ENCODE measurements around the gene CMIP. TPM values are rescaled to one million over a fixed set of nuclear protein-coding genes. Genes with fewer than 3 reads are reported as not detected.

The CMIP gene
- polyA plus RNA-seq, 1 experiment, result 2.7 TPM

GRCh38 chr16:81707411-81708265 lies 263.0 kb downstream of the CMIP start:
- H3K4me3 ChIP-seq (ENCODE audit: low read depth, low read length), result no peak overlapping the region
- DNase-seq (ENCODE audit: low read depth, low spot score), result no peak
- POLR2A ChIA-PET, result no interaction called here
- TF ChIP-seq CTCF (IDR thresholded peaks at IDR 0.05; ENCODE audit: low read depth, low read length), result no peak
- CTCF ChIA-PET, result interaction anchor here (1.0 to 1.4 kb wide), 2 partner anchors 10 to 11 kb away, joined by 3 to 5 read pairs; no protein-coding TSS in a partner anchor
- H3K27me3 ChIP-seq (ENCODE audit: control insufficient read depth, insufficient read depth, low read length), result peaks cover 4% of the 10 kb centered on the region
- no peak overlapping the region for H3K27ac ChIP-seq (ENCODE audit: low read depth, low read length)
- H3K9me3 ChIP-seq (ENCODE audit: control insufficient read depth, insufficient read depth, low read length), result no peaks in the 10 kb centered on the region; the same call in 1 of the 2 replicates

GRCh38 chr16:81708266-81709015 lies 263.8 kb downstream of the CMIP start:
- DNase-seq (ENCODE audit: low read depth, low spot score), result no peak
- H3K27me3 ChIP-seq (ENCODE audit: control insufficient read depth, insufficient read depth, low read length), result peaks cover 6% of the 10 kb centered on the region
- TF ChIP-seq CTCF (IDR thresholded peaks at IDR 0.05; ENCODE audit: low read depth, low read length), result no peak
- POLR2A ChIA-PET, result no interaction called here
- H3K4me3 ChIP-seq (ENCODE audit: low read depth, low read length), result no peak overlapping the region
- H3K27ac ChIP-seq (ENCODE audit: low read depth, low read length), result no peak overlapping the region
- peaks cover 2% of the 10 kb centered on the region; the same call in 1 of the 2 replicates for H3K9me3 ChIP-seq (ENCODE audit: control insufficient read depth, insufficient read depth, low read length)
- CTCF ChIA-PET, result no interaction called here

GRCh38 chr16:81709016-81709900 lies 264.6 kb downstream of the CMIP start:
- no peak overlapping the region for H3K4me3 ChIP-seq (ENCODE audit: low read depth, low read length)
- ChIA-PET POLR2A (no interaction called here), CTCF (no interaction called here)
- DNase-seq (ENCODE audit: low read depth, low spot score), result no peak
- H3K27me3 ChIP-seq (ENCODE audit: control insufficient read depth, insufficient read depth, low read length), result peaks cover 11% of the 10 kb centered on the region
- peaks cover 5% of the 10 kb centered on the region; the same call in 1 of the 2 replicates for H3K9me3 ChIP-seq (ENCODE audit: control insufficient read depth, insufficient read depth, low read length)
- no peak overlapping the region for H3K27ac ChIP-seq (ENCODE audit: low read depth, low read length)
- no peak for TF ChIP-seq CTCF (IDR thresholded peaks at IDR 0.05; ENCODE audit: low read depth, low read length)

- CTCF ChIA-PET, result no interaction called here
- Histone ChIP-seq H3K27ac (ENCODE audit: low read depth, low read length) (no peak overlapping the region), H3K27me3 (ENCODE audit: control insufficient read depth, insufficient read depth, low read length) (peaks cover 15% of the 10 kb centered on the region), H3K9me3 (ENCODE audit: control insufficient read depth, insufficient read depth, low read length) (peaks cover 5% of the 10 kb centered on the region; the same call in 1 of the 2 replicates), H3K4me3 (ENCODE audit: low read depth, low read length) (no peak overlapping the region)
- POLR2A ChIA-PET, result no interaction called here
- no peak for DNase-seq (ENCODE audit: low read depth, low spot score)
- TF ChIP-seq CTCF (IDR thresholded peaks at IDR 0.05; ENCODE audit: low read depth, low read length), result no peak
These were observed 265.4 kb downstream of the CMIP start for GRCh38 chr16:81710044-81710443.
